Vagina (tissue), 2 donors: Measurements from ENCODE around the gene ADAMTSL1.

Source experiments
- CTCF ChIP-seq, 3 experiments: fragments of 450-650 bp in 2 of 3; fragments of 200-600 bp in 1 of 3; sonication (generic) in 1 of 3; IDR thresholded peaks; one replicate each; pipeline ENCODE4 v1.5.1; 2017 to 2019; ENCODE audit warnings: antibody characterized with exemption in 3 of 3, mild to moderate bottlenecking in 2 of 3, moderate library complexity in 2 of 3
- POLR2A ChIP-seq, 2 donors: fragments of 450-650 bp; IDR thresholded peaks; one replicate each; pipeline ENCODE4 v1.6.1; 2017; ENCODE audit warnings: antibody characterized with exemption in 2 of 2, mild to moderate bottlenecking in 2 of 2, moderate library complexity in 2 of 2

GRCh38 chr9:18947892-18948339, 474.0 kb downstream of the ADAMTSL1 start:
- TF ChIP-seq POLR2A (IDR thresholded peaks at IDR 0.05) (no peak), CTCF (IDR thresholded peaks at IDR 0.05) (no peak)
